Stromal cell of bone marrow (primary cell): Measurements from ENCODE around the gene POC1A.

Experiments
- DNase-seq: peaks from one replicate; pipeline ENCODE4 v3.0.0-alpha.2; 2012; ENCODE audit warnings: low read depth

Gene POC1A

DNA sequence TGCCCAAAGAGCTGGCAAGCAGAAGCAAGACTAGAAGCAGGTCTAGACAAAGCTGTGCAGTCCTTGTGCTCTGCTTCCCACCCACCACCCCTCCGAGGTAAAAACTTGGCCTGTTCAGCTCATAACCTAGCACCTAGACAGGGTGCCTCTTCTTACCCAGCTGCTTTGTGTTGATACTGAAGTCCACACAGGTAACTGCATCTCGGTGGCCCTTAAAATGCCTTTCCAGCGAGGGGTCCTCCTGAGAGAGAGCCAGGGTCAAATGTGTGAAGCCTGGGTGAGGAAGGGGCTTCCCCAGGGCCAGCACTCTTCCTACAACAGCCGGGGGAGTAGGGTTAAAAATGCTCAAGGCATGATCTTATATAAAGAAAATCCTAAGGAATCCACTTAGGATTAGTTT is 3.4 kb downstream of the POC1A start:
- no peak for DNase-seq

DNA sequence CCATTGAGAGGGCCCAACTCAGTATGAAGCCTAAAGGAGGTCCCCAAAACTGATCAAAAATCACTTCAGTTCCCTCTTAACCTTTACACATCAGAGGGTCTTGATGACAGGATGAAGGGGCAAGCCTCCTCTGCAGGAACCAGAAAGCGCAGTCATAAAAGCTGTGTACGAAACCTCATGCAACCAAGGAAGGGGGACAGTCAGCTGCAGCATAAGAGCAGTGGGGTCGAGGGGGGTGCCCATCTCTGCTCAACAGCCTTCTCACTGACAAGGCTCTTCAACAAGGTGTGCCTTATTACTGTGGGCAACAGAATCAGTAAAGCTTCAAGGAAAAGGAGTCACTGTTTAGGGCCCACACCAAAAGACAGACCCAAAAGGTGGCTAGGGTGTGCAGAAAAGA is 3.9 kb downstream of the POC1A start:
- DNase-seq, result no peak

DNA sequence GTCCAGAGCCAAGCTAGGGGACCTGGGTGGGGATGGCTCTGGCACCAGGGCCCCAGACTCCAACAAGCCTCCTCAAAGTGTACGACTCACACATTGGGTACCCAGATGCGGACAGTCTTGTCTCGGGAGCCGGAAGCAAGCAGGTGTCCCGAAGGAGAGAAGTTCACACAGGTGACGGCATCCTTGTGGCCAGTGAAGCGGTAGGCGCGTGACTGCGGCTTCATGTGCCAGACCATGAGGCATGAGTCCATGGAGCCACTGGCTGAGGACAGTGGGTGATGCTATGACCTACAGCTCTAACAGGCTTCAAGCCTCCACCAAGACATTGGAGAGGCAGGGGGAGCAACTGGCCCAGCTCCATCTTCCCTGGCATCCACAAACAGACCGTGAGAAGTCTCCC is 4.5 kb downstream of the POC1A start:
- DNase-seq, result no peak

DNA sequence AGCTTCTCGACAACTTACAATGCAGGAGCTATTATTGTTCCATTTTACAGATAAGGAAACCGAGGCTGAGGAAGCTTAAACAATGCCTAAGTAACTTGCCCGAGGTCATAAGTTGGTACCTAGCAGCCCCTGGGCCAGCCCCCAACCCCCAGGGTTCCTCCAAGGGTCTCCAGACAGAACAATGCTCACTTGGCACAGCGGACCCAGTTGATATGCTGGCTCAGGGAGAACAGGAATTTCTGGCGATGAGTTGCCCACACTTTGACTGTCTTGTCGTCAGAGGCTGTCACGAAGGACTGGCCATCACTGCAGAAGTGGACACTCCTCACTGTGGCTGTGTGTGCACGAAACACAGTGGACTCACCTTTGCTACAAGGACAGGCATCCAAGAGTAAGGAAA is 5.2 kb downstream of the POC1A start:
- DNase-seq, result no peak

DNA sequence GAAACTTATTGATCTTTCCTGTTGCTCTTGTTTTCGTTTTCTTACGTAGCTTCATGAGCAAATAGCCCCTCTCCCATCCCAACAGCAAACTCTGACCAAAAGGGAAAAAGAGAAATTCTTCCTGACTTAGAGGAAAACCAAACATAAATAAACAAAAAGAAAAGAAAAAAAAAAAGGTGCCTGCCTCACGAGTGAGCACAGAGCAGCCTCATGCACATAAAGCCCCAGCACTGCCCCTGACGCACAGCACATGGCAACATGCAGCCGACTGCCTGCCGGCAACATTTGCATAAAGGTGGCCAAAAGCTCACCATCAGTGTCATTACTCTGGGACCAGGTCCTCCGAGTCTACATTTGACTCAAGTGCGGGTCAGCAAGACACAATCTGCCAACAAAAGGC is 6.4 kb downstream of the POC1A start:
- DNase-seq, result no peak

DNA sequence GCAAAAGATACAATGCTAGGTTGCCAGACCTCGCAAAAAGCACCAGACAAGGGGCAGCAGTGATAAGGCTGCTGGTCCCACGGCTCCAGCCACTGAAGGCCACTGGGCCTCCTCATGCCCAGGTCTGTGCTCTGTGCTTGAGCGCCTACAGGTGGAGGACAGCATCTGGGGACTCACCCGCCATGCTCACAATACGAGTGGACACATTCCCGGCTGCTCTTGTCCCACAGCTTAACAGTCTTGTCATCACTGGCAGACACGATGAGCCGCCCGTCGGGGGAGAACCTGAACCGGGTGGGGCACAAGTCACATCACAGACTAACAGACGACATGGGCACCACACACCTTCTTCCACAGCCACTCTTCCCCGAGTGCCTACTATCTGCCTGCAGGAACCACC is 7.4 kb downstream of the POC1A start:
- no peak for DNase-seq

DNA sequence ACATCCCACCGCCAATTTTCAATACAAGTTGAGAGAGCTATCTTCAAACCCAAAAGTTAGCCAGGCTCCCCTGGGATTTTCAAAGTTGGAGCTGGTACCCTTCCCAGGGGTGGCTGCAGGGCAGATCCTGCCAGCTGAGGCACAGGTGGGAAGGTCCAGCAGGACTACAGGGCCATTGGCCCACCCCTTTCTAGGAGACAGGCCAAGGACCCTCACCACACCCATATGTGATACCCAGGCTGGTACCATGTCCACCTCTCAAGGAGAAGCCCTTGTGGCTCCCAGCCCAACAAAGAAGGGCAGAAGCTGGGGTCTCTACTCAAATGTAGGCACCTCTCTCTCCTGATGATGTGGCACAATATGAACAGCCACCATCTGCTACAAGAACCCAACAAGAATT is 8.0 kb downstream of the POC1A start:
- no peak for DNase-seq

DNA sequence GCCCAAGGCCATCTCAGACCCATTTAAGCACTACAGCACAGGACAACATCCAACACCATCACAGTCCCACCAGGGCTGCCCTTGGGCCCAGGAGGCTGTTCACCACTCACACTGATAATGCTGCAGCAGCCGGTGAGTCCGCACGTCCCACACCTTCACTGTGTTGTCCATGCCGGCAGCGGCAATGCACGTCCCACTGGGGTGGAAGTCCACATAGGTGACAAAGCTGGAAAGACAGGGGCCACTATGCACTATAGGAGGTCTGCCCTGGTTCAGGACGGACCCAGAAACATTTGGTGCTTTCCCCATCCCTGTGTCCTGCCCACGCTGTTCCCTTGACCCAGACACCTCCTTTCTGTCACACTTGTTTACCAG is 8.5 kb downstream of the POC1A start:
- DNase-seq, result no peak

DNA sequence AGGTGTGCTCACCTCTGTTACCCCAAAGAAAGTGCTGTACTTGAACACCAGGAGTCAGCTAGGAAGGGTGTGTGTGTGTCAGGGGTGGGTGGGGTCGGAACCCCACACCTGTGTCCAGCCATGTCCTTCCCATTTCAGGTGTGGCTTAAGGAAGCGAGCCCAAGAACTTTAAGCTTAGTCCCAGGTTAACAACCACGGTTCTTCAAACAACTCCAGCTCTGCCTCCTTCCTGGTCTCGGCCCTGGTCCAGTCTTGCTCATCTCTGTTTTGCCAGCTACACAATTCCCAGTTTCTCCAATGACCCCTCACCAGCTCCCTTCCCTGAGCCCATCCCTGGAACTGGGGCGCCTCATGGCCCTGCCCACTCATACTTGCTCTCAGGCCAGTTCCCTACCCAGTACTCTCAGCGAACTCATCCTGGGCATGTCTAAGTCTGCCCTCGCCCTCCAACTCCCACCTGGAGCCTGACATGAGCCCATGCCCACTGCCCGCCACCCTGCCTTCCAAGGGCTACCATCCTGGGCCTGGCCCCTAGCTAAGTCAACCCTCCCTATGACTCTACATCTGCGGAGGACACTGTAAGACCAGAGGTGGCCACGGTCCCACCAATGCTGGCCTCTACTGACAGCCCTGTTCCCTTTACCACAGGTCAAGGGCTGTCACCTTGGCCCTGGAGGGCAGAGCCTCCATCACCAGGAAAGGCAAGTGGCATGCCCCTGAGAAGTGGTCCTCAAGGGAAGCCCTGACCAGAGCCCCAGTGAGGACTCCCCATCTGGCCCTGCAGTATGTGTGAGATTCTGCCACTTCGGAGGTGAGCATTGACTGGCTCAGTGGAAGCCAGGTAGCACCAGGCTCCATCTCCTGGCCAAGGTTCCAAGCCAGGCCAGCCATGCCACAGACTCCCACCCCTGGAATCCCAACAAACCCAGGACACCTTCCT is 9.2 kb downstream of the POC1A start:
- no peak for DNase-seq

DNA sequence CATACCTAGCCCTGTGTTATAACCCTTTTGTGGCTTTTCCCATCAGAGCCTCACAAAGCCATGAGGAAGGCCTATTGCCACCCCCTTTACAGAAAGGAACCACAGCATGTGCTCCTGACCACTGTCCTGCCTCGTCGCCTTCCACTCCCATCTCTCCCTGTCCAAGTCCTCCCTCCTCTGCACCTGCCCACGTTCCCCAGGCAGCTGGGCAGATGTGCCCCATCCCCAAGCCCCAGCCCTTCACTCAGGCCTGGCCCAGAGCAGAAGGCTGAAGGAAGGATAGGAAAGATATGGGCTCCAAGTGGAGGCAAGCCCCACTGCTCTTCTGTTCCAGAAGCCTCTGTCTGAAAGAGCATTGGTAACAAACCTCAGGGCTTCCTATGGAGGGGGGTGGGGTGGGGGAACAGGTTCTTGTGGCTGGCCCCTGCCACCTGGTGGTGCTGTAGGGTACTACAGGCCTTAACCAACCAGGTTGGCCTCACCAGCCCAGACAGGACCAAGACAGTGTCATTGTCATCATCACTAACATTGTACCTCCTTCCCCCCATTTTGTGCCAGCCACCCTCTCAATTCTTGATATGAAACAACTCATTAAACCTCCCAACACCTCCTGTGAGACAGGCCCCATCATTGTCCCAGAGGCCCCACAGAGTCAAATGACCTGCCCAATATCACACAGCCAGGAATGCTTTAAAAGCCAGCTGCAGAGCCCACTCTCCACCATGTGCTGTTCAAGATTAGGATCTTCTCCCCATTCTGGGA is 10.0 kb downstream of the POC1A start:
- DNase-seq, result peak; percentile 37

DNA sequence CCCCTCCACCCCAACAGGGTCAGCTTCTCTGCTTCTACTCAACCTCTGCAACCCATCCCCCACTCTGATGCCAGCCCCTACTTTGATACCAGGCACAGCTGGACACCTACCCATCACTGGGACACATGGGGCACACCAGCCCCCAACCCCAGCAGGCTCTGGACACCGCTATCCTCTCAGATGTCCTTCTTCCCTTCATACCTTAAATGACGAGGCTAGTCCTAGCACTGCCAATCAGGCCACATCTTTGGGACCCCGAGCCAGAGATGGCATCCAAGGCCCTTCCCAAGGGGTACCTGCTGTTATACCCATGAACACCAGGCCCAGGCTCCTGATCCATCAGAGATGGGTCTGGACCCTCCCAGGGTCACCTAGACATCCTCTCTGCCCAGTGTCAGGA is 10.6 kb downstream of the POC1A start:
- DNase-seq, result no peak

DNA sequence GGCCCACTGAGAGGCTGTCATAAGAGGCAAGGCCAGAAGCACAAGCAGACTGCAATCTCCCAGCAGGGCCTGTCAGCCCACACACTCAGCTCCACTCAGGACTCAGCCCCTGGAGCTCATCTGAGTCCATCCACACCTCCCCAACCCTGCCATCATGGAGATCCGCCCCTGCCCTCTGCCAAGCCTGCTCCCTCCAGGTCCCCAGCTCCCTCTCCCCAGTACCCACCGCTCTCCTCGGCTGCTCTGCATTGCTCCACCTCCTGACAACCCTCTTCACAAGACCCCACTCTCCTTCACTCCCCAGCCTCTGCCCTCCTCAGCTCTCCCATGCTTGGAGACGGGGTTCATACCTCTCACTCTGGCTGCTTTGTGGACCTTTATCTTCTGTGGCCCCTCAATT is 11.1 kb downstream of the POC1A start:
- no peak for DNase-seq

DNA sequence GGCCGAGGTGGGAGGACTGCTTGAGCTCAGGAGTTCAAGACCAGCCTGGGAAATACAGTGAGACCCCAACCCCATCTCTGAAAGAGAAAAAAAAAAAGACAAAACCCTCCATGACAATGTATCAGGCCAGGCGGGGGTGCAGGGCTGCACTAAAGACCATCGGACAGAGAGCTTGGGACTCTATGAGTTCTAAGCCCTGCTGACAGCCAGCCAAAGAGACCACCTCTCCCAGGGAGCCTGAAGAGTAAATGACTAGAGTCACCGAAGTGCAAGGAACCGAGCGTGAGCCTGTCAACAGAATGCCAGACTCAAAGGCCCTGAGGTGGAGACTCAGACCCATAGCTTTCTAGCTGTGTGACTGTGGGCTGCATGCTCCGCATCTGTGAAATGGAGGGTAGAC is 12.5 kb downstream of the POC1A start:
- DNase-seq, result no peak

DNA sequence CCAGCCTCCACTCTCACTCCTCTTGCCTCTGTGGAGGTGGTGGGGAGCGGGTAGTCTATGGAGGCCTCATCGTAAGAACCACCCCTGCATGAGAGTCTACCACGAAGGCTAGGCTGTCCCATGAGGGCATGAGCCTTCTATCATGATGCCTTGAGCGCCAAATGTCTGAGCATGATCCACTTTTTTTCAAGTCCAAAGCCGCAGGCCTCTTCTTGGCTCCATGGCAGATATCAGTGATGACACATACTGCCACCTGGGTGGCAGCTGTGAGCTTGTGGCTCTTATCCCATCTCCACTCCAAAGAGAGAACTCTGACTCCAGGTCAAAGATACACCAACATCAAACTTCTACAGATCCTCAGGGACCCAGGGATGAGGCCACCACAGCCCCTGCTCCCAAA is 13.5 kb downstream of the POC1A start:
- DNase-seq, result no peak

DNA sequence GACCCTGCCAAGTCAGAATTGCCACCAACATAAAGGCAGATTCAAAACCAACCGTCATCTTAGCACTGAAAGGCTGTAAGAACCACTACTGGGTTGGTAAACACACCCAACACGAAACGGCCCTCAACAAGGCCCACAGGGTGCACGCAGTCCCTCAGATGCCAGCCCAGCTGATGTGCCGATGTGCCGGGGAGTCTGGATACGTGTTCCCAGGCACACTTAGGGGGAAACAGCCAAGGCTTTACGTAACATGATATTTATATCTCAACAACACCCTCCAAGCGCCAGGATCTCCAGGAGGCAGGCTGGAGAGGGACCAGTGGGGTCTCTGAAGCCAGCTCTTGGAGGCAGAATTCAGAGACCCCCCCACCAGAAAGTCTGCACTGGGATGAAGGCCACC is 14.2 kb downstream of the POC1A start:
- no peak for DNase-seq

DNA sequence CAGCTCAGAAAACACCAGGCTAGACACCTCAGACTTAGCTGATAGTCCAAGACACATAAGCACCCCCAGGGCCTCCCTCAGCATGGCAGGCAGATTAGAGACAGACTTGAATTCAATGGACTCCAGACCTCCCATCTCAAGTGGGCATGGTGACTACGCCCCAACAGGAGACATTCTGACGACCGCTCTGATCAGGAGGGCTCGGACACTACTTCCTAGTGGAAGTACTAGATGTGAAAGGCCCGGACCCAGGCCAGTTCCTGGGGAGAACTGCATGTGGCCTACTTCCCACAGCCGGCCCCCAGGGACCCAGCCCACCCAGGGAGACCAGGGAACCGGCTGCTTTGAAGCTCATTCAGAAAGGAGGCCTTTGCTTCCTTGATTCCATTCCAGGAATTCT is 16.9 kb downstream of the POC1A start:
- no peak for DNase-seq

DNA sequence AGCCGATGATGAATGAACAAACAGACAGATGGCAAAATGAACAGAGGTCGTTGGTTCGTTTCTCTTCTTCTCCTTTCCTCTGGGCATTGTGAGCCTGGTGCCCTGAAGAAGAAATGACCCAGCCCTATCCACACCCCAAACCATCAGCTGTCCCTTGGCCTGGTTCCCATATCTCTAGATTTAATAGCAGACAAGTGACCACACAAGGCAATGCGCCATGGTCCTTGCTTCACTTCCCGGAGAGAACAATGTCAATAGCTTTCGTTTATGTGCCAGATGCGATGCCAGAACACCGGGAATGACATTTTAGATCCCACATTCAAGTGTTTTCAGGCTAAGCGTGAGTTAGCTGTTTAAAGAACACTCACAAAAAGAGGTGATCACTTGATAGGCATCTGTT is 17.7 kb downstream of the POC1A start:
- DNase-seq, result peak; percentile 32

DNA sequence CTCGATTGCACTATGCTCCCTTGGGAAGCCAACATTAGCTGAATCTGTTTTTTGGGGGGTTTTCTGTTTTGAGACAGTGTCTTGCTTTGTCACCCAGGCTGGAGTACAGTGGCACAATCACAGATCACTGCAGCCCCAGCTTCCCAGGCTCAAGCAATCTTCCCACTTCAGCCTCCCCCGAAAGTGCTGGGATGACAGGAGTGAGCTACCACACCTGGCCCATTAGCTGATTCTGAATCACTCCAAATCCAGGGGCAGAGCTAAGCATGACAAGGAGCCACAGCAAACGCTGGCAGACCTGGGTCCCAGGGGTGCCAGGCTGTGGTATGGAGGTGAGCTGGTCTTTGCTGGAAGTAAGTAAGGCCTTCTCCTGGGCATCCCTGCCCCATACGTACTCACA is 18.9 kb downstream of the POC1A start:
- no peak for DNase-seq

DNA sequence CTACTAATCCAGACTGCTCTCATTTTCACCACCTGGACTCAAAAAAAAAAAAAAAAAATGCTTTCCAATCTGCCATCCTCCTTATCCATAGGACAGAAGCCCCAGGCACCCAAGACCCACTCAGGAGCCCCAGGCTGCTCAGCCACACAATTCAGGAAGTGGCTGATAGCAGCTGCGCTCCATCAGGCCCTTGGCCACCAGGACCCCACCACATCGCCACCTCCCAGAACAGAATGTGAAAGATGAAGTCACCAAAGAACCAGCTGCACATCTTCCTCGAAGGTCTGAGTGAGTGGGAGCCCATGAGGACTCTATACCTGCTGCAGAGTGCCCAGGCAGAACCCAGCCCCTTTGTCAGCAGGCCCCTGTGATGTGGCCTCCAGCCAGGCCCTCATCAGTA is 19.5 kb downstream of the POC1A start:
- no peak for DNase-seq

DNA sequence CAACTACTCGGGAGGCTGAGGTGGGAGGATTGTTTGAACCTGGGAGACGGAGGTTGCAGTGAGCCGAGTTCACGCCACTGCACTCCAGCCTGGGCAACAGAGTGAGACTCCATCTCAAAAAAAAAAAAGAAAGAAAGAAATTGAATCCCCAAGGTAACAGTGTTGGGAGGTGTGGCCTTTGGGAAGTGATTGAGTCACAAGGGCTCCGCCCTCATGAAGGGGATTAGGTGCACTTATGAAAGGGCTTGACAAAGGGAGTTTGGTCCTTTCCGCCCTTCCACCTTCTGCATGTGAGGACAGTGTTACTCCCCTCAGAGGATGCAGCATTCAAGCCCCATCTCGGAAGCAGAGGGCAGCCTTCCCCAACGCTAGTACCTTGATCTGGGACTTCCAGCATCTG is 21.3 kb downstream of the POC1A start:
- DNase-seq, result no peak

DNA sequence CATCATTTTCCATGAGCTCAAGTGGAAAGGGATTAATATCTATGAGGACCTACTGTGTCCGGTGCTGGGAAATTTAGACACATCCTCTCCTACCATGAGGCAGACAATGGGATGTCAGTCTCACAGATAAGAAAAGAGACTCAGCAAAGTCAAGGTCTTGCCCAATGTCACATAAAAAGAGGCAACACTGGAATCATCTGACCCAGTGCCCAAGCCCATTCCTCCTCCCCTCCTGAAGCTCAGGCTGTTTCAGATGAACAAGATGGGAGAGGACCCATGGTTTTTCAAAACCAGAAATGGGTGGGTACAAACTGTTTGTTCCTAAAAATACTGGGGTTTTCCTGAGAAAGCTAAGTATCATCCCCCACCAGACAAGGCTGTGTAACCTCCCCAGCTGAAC is 22.2 kb downstream of the POC1A start:
- no peak for DNase-seq

DNA sequence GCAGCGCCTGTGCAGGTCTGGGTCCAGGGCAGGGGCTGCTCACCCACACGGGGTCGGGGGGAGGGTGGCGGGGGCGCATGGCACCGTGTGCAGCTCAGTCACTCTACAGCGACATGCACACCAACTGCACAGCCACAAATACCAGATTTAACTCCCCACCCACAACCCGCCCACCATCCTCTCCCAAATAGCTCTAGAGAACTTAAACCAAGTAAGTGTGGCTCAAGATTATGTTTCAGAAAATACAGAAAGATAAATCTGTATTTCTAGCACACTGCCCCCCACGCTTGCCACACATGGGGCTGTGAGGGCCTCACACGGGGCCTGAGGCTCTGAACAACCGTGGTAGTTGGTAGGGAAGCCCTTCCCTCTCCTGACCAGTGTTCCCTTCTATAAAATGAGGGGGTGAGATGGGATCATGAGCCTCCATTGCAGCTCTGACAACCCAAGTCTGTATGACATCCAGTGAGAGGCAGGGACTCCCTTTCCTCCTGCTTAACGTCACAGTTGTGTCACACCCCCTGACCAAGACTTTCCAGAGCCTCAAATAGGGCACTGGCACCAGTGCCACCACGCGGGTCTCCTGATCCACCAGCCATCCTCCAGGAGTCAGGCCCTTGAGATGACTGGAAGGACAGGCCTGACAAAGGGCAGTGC is 23.1 kb downstream of the POC1A start:
- no peak for DNase-seq

DNA sequence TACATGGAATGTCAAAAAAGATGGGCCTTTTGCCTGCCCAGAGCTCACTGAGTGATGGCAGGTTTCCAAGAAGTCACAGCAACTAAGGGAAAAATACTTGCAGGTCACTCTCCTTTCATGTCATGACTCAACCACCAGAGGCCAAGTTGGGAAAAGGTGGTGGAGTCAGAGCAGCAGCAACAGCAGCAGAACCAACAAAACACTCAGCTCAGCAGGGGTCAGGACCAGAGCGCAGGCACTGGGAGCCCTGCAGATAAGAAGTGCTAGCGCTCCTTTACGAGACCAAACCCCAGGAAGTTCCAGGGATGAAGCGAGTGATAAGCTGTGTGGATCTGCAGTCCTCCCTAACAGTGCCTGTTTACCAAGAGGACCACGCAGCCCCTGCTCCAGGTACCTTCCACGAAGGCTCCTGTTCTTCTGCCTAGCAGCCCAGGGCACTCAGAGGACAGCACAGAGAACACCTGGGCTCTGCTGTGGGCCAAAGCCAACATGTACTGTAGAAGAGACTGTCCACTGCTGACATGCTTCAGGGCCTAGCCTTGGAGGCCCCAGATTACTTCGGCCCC is 26.0 kb downstream of the POC1A start:
- DNase-seq, result no peak
